Measurements from ENCODE around the gene CFTR. TPM values are rescaled to one million over a fixed set of nuclear protein-coding genes. Genes with fewer than 3 reads are reported as not detected.

CFTR gene
- polyA plus RNA-seq, 1 donor (not counting 4 experiments of a cell fraction or from before 2014, with no cell fraction given) = not detected

GRCh38 chr7:117688126-117688525 is 208.3 kb downstream of the CFTR start:
- FAIRE-seq (peak; percentile 89), DNase-seq (ENCODE audit: low read depth, low spot score) (peak; percentile 55)
- peak overlapping the region; percentile 78 for H2AFZ ChIP-seq (ENCODE audit: control insufficient read depth, low read length)
- H3K9ac ChIP-seq (ENCODE audit: control insufficient read depth, extremely low read depth, insufficient read depth, low read length) = no peak overlapping the region
- no peaks in the 10 kb centered on the region for H3K36me3 ChIP-seq (ENCODE audit: control insufficient read depth in 2 of 2, extremely low read depth in 1 of 2, insufficient read depth in 2 of 2, low read length in 2 of 2)
- no peak overlapping the region for H3K27ac ChIP-seq (ENCODE audit: control insufficient read depth, insufficient read depth, low read length)
- H3K79me2 ChIP-seq (ENCODE audit: control insufficient read depth, insufficient read depth, low read length) = no peaks in the 10 kb centered on the region
- dilution Hi-C loops (cut with MboI; ENCODE audit: extremely low pct_ligation_motif_present, low sequenced_read_pairs) = no loop called here
- H3K4me1 ChIP-seq (ENCODE audit: control insufficient read depth, extremely low read depth, insufficient read depth, low read length) = peaks cover 6% of the 10 kb centered on the region
- no peaks in the 10 kb centered on the region for H3K27me3 ChIP-seq (ENCODE audit: control insufficient read depth, extremely low read depth, insufficient read depth, low read length)
- H3K4me3 ChIP-seq (ENCODE audit: control insufficient read depth in 2 of 3, extremely low read depth in 1 of 3, insufficient read depth in 2 of 3, low read depth in 1 of 3, low read length in 3 of 3) = no peak overlapping the region
- H4K20me1 ChIP-seq (ENCODE audit: control insufficient read depth, extremely low read depth, insufficient read depth, low read length) = no peaks in the 10 kb centered on the region
- H3K9me3 ChIP-seq (ENCODE audit: control insufficient read depth, low read depth, low read length) = no peaks in the 10 kb centered on the region
- H3K4me2 ChIP-seq (ENCODE audit: control insufficient read depth, extremely low read depth, insufficient read depth, low read depth, low read length) = peak overlapping the region; percentile 18
- TF ChIP-seq EZH2 (IDR thresholded peaks at IDR 0.05; ENCODE audit: low read length) = no peak
- no peak for TF ChIP-seq CTCF (optimal IDR thresholded peaks at IDR 0.05 in 1 of 3, IDR thresholded peaks at IDR 0.05 in 1 of 3, conservative IDR thresholded peaks at IDR 0.05 in 1 of 3; ENCODE audit: extremely low read depth in 1 of 3, insufficient read depth in 2 of 3, low read length in 3 of 3)
- H3K9me1 ChIP-seq (ENCODE audit: control insufficient read depth, extremely low read depth, insufficient read depth, low read length) = no peaks in the 10 kb centered on the region

- Histone ChIP-seq H4K20me1 (ENCODE audit: control insufficient read depth, extremely low read depth, insufficient read depth, low read length) (no peaks in the 10 kb centered on the region), H3K9me1 (ENCODE audit: control insufficient read depth, extremely low read depth, insufficient read depth, low read length) (no peaks in the 10 kb centered on the region), H3K9ac (ENCODE audit: control insufficient read depth, extremely low read depth, insufficient read depth, low read length) (no peak overlapping the region), H3K4me3 (ENCODE audit: control insufficient read depth in 2 of 3, extremely low read depth in 1 of 3, insufficient read depth in 2 of 3, low read depth in 1 of 3, low read length in 3 of 3) (no peak overlapping the region), H3K27me3 (ENCODE audit: control insufficient read depth, extremely low read depth, insufficient read depth, low read length) (no peaks in the 10 kb centered on the region), H3K36me3 (ENCODE audit: control insufficient read depth in 2 of 2, extremely low read depth in 1 of 2, insufficient read depth in 2 of 2, low read length in 2 of 2) (no peaks in the 10 kb centered on the region), H3K4me1 (ENCODE audit: control insufficient read depth, extremely low read depth, insufficient read depth, low read length) (peaks cover 6% of the 10 kb centered on the region), H3K79me2 (ENCODE audit: control insufficient read depth, insufficient read depth, low read length) (no peaks in the 10 kb centered on the region), H3K27ac (ENCODE audit: control insufficient read depth, insufficient read depth, low read length) (no peak overlapping the region), H2AFZ (ENCODE audit: control insufficient read depth, low read length) (no peak overlapping the region), H3K9me3 (ENCODE audit: control insufficient read depth, low read depth, low read length) (no peaks in the 10 kb centered on the region), H3K4me2 (ENCODE audit: control insufficient read depth, extremely low read depth, insufficient read depth, low read depth, low read length) (no peak overlapping the region)
- no peak for FAIRE-seq
- DNase-seq (ENCODE audit: low read depth, low spot score) = no peak
- TF ChIP-seq EZH2 (IDR thresholded peaks at IDR 0.05; ENCODE audit: low read length) (no peak), CTCF (optimal IDR thresholded peaks at IDR 0.05 in 1 of 3, IDR thresholded peaks at IDR 0.05 in 1 of 3, conservative IDR thresholded peaks at IDR 0.05 in 1 of 3; ENCODE audit: extremely low read depth in 1 of 3, insufficient read depth in 2 of 3, low read length in 3 of 3) (no peak)
- dilution Hi-C loops (cut with MboI; ENCODE audit: extremely low pct_ligation_motif_present, low sequenced_read_pairs) = no loop called here
Measured at GRCh38 chr7:117689406-117689805, 209.6 kb downstream of the CFTR start.

Measured in keratinocyte (primary cell).